Vagina (tissue), 2 donors: ENCODE results near the gene GRN.

ENCODE experiments used
- CTCF ChIP-seq, 3 experiments: fragments of 450-650 bp in 2 of 3; fragments of 200-600 bp in 1 of 3; sonication (generic) in 1 of 3; IDR thresholded peaks; one replicate each; pipeline ENCODE4 v1.5.1; 2017 to 2019; ENCODE audit warnings: antibody characterized with exemption in 3 of 3, mild to moderate bottlenecking in 2 of 3, moderate library complexity in 2 of 3
- POLR2A ChIP-seq, 2 donors: fragments of 450-650 bp; IDR thresholded peaks; one replicate each; pipeline ENCODE4 v1.6.1; 2017; ENCODE audit warnings: antibody characterized with exemption in 2 of 2, mild to moderate bottlenecking in 2 of 2, moderate library complexity in 2 of 2
- POLR2AphosphoS5 ChIP-seq, 2 donors: sonication (generic); formaldehyde crosslinking; IDR thresholded peaks; one replicate each; pipeline ENCODE4 v1.9.0; 2017; ENCODE audit warnings: antibody characterized with exemption in 2 of 2, mild to moderate bottlenecking in 2 of 2, low read depth in 1 of 2; ENCODE audit not compliant: insufficient read depth in 1 of 2

DNA sequence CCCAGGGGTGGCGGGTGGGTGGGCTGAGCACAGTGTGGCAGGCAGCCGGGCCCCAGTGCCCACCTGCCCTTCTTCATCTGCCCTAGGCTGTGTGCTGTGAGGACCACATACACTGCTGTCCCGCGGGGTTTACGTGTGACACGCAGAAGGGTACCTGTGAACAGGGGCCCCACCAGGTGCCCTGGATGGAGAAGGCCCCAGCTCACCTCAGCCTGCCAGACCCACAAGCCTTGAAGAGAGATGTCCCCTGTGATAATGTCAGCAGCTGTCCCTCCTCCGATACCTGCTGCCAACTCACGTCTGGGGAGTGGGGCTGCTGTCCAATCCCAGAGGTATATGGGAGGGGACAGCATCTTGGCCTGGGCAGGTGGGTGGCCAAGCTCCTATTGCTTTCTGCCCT lies 6.4 kb downstream of the GRN start:
- TF ChIP-seq CTCF (IDR thresholded peaks at IDR 0.05) (no peak), POLR2AphosphoS5 (IDR thresholded peaks at IDR 0.05; ENCODE audit: insufficient read depth in 1 of 2, low read depth in 1 of 2) (no peak), POLR2A (IDR thresholded peaks at IDR 0.05) (no peak)
